HepG2 (cell line): ENCODE measurements around the gene ZNF777. TPM values are rescaled to one million over a fixed set of nuclear protein-coding genes. Genes with fewer than 3 reads are reported as not detected.

Experiments
- ATAC-seq: fragments of 200-7000 bp; cut with Tn5 transposase; 3 replicates; pipeline ENCODE4 v1.9.1; 2020; ENCODE audit warnings: mild to moderate bottlenecking, moderate library complexity
- BruUV-seq: library from RNA; stranded (reverse); fragments of 400-500 nt; replicated peaks from 2 replicates; lab custom pipeline; 2021; lab: Mats Ljungman, UMichigan
- CTCF ChIA-PET: fragments of 300-600 bp; formaldehyde crosslinking; extraction: SDS; loops from one replicate; lab custom pipeline; 2021; ENCODE audit warnings: low total read pairs, inconsistent platforms, low intra/inter-chr PET ratio; lab: Yijun Ruan, JAX
- POLR2A ChIA-PET: fragments of 350-600 bp; sonication (Branson Sonifier 250); formaldehyde crosslinking; loops from one replicate; lab custom pipeline; 2020; ENCODE audit warnings: antibody characterized with exemption, inconsistent platforms; lab: Yijun Ruan, JAX
- DNase-seq: peaks from one replicate; pipeline ENCODE4 v3.0.0-alpha.2; 2015; ENCODE audit warnings: low spot score
- FAIRE-seq: peaks from 3 replicates; lab custom pipeline; 2011; peaks lifted over from hg19 to GRCh38; lab: Jason Lieb, UNC
- H2AFZ ChIP-seq: one replicate; pipeline ENCODE4 v1.6.1; 2011; ENCODE audit warnings: low read length, inconsistent platforms
- H3K27ac ChIP-seq: fragments of 300-600 bp; 3 replicates; pipeline ENCODE4 v1.8.0; 2011; ENCODE audit warnings: mixed run types, mild to moderate bottlenecking, mixed read lengths, low read length, inconsistent platforms; ENCODE audit not compliant: insufficient read depth; ENCODE audit errors: extremely low read length
- H3K27me3 ChIP-seq, 2 experiments: fragments of 200-600 bp in 1 of 2; 2 replicates in 1 of 2; 3 replicates in 1 of 2; pipeline versions ENCODE4 v1.6.0 to v1.8.0; 2011; ENCODE audit warnings: low read length in 2 of 2, mild to moderate bottlenecking in 2 of 2, moderate library complexity in 2 of 2, inconsistent platforms in 1 of 2; ENCODE audit not compliant: insufficient read depth in 2 of 2, control insufficient read depth in 1 of 2
- H3K36me3 ChIP-seq, 2 experiments: fragments of 200-600 bp in 1 of 2; replicated peaks in 1 of 2; 2 replicates in 1 of 2; 3 replicates in 1 of 2; pipeline versions ENCODE4 v1.5.1 to v1.8.0; 2011; ENCODE audit warnings: low read length in 2 of 2, inconsistent platforms in 1 of 2; ENCODE audit not compliant: insufficient read depth in 2 of 2, control insufficient read depth in 1 of 2
- H3K4me1 ChIP-seq: 2 replicates; pipeline ENCODE4 v1.5.1; 2012; ENCODE audit warnings: low read length, inconsistent platforms; ENCODE audit not compliant: insufficient read depth
- H3K4me2 ChIP-seq: 2 replicates; pipeline ENCODE4 v1.6.0; 2011; ENCODE audit warnings: low read depth, low read length, inconsistent platforms
- H3K4me3 ChIP-seq, 3 experiments: fragments of 200-600 bp in 1 of 3; sonication (generic), shearing (Covaris generic) in 1 of 3; replicated peaks in 1 of 3; 2 replicates each; pipeline ENCODE4 v1.5.1; 2011 to 2016; ENCODE audit warnings: low read length in 3 of 3, inconsistent platforms in 2 of 3, low read depth in 2 of 3, mild to moderate bottlenecking in 2 of 3, control low read depth in 1 of 3, mixed read lengths in 1 of 3; ENCODE audit not compliant: insufficient read depth in 1 of 3
- H3K79me2 ChIP-seq: one replicate; pipeline ENCODE4 v1.6.1; 2011; ENCODE audit warnings: low read length, inconsistent platforms; ENCODE audit not compliant: insufficient read depth
- H3K9ac ChIP-seq: 2 replicates; pipeline ENCODE4 v1.6.0; 2011; ENCODE audit warnings: mild to moderate bottlenecking, low read depth, low read length, inconsistent platforms; ENCODE audit not compliant: insufficient read depth
- H3K9me3 ChIP-seq: 2 replicates; pipeline ENCODE4 v1.5.1; 2012; ENCODE audit warnings: mild to moderate bottlenecking, low read length
- H4K20me1 ChIP-seq: 2 replicates; pipeline ENCODE4 v1.6.0; 2011; ENCODE audit warnings: inconsistent platforms, mild to moderate bottlenecking, low read length, moderate library complexity; ENCODE audit not compliant: insufficient read depth
- ASH2L ChIP-seq: fragments of 300-600, 200-600 bp; sonication (generic); IDR thresholded peaks from 2 replicates; pipeline ENCODE4 v1.7.0; 2017; ENCODE audit warnings: low read depth, mild to moderate bottlenecking, moderate library complexity, mixed read lengths, low read length; ENCODE audit not compliant: insufficient read length
- BORCS8-MEF2B ChIP-seq: sonication (generic); formaldehyde crosslinking; IDR thresholded peaks from 2 replicates; pipeline ENCODE4 v1.8.0; 2022; ENCODE audit warnings: mild to moderate bottlenecking, missing genetic modification reagents
- CBFB ChIP-seq: sonication (generic); formaldehyde crosslinking; IDR thresholded peaks from 2 replicates; pipeline ENCODE4 v1.4.0; 2020; ENCODE audit warnings: missing genetic modification reagents
- GPN1 ChIP-seq: sonication (generic); formaldehyde crosslinking; IDR thresholded peaks from 2 replicates; pipeline ENCODE4 v1.5.1; 2020; ENCODE audit warnings: missing genetic modification reagents, borderline replicate concordance
- IRF1 ChIP-seq: sonication (generic); formaldehyde crosslinking; IDR thresholded peaks from 2 replicates; pipeline ENCODE4 v1.4.0; 2020; ENCODE audit warnings: low read depth, mild to moderate bottlenecking, missing genetic modification reagents
- JUNB ChIP-seq: sonication (generic); formaldehyde crosslinking; IDR thresholded peaks from 2 replicates; pipeline ENCODE4 v1.8.0; 2022; ENCODE audit warnings: missing genetic modification reagents, mild to moderate bottlenecking, borderline replicate concordance
- KDM5B ChIP-seq: sonication (generic); formaldehyde crosslinking; IDR thresholded peaks from 2 replicates; pipeline ENCODE4 v1.4.0; 2020; ENCODE audit warnings: missing genetic modification reagents, mild to moderate bottlenecking, borderline replicate concordance
- KLF12 ChIP-seq: sonication (generic); formaldehyde crosslinking; IDR thresholded peaks from 2 replicates; pipeline ENCODE4 v1.4.0; 2020; ENCODE audit warnings: missing genetic modification reagents, borderline replicate concordance
- MXD3 ChIP-seq: IDR thresholded peaks from 2 replicates; pipeline ENCODE4 v1.6.1; 2016; ENCODE audit warnings: mild to moderate bottlenecking, missing biosample characterization, missing genetic modification reagents
- NCOA5 ChIP-seq: sonication (generic); formaldehyde crosslinking; IDR thresholded peaks from 2 replicates; pipeline ENCODE4 v1.4.0; 2020; ENCODE audit warnings: missing genetic modification reagents
- NFIC ChIP-seq: IDR thresholded peaks from 2 replicates; pipeline ENCODE4 v1.6.1; 2012; ENCODE audit warnings: mild to moderate bottlenecking, low read length, inconsistent platforms
- NRL ChIP-seq: sonication (generic); formaldehyde crosslinking; IDR thresholded peaks from 2 replicates; pipeline ENCODE4 v1.5.0; 2020; ENCODE audit warnings: missing genetic modification reagents, mild to moderate bottlenecking, moderate library complexity, borderline replicate concordance
- THYN1 ChIP-seq: sonication (generic); formaldehyde crosslinking; IDR thresholded peaks from 2 replicates; pipeline ENCODE4 v1.8.1; 2023; ENCODE audit warnings: low read depth, mild to moderate bottlenecking, moderate library complexity, missing genetic modification reagents, borderline replicate concordance
- U2AF2 ChIP-seq: fragments of 200-400 bp; formaldehyde crosslinking; IDR thresholded peaks from 2 replicates; pipeline ENCODE4 v1.6.1; 2017; ENCODE audit warnings: low read depth, mild to moderate bottlenecking, low read length
- ZNF317 ChIP-seq: sonication (generic); formaldehyde crosslinking; IDR thresholded peaks from 2 replicates; pipeline ENCODE4 v1.5.0; 2020; ENCODE audit warnings: mild to moderate bottlenecking, missing genetic modification reagents
- ZNF44 ChIP-seq: sonication (generic); formaldehyde crosslinking; IDR thresholded peaks from 2 replicates; pipeline ENCODE4 v1.5.1; 2020; ENCODE audit warnings: mild to moderate bottlenecking, missing genetic modification reagents
- ZNF468 ChIP-seq: sonication (generic); formaldehyde crosslinking; IDR thresholded peaks from 2 replicates; pipeline ENCODE4 v1.8.0; 2022; ENCODE audit warnings: mild to moderate bottlenecking, moderate library complexity, missing genetic modification reagents
- ZNF891 ChIP-seq: sonication (generic); formaldehyde crosslinking; IDR thresholded peaks from 2 replicates; pipeline ENCODE4 v1.5.0; 2020; ENCODE audit warnings: mild to moderate bottlenecking, missing genetic modification reagents
- WGBS: methylation state at CpG from one replicate; pipeline ENCODE4 v1.1.6; 2017; ENCODE audit warnings: low lambda C conversion rate; 5-methylcytosine and 5-hydroxymethylcytosine counted together
- in situ Hi-C: cut with HindIII; loops from 2 replicates; pipeline ENCODE4 v1.10.0; 2017; ENCODE audit warnings: low pct_unique_long_range_greater_than_20kb; ENCODE audit not compliant: extremely low pct_ligation_motif_present
- intact Hi-C: fragments of 100-400 bp; cut with micrococcal nuclease; formaldehyde crosslinking; loops from one replicate; pipeline ENCODE4 v1.10.0; 2022; ENCODE audit not compliant: unreplicated experiment
- polyA plus RNA-seq, 8 experiments: library from polyadenylated mRNA; depleted of rRNA in 3 of 8; stranded (reverse) in 7 of 8; unstranded in 1 of 8; fragments of >200 nt; fragmentation: Illumina TruSeq in 4 of 8; extraction: Trizol in 4 of 8; gene quantifications; 2 replicates each; pipeline versions ENCODE4 v1.2.1 to v1.2.3, GENCODE V29; 2011 to 2016; ENCODE audit warnings: low read depth in 4 of 8, missing spikeins in 1 of 8, mixed read lengths in 1 of 8; ENCODE audit not compliant: insufficient read depth in 1 of 8
- total RNA-seq, 5 experiments: library from RNA; depleted of rRNA; stranded (reverse); fragments of >200 nt; fragmentation: Illumina TruSeq; extraction: Trizol; gene quantifications; 2 replicates each; pipeline ENCODE4 v1.2.3, GENCODE V29; 2016; ENCODE audit warnings: low read depth in 1 of 5

Gene ZNF777
- total and polyA plus RNA-seq, 2 of the 13 experiments (the other 11 are each of a cell fraction or from before 2014, with no cell fraction given), result 3.8 to 6.0 TPM

DNA sequence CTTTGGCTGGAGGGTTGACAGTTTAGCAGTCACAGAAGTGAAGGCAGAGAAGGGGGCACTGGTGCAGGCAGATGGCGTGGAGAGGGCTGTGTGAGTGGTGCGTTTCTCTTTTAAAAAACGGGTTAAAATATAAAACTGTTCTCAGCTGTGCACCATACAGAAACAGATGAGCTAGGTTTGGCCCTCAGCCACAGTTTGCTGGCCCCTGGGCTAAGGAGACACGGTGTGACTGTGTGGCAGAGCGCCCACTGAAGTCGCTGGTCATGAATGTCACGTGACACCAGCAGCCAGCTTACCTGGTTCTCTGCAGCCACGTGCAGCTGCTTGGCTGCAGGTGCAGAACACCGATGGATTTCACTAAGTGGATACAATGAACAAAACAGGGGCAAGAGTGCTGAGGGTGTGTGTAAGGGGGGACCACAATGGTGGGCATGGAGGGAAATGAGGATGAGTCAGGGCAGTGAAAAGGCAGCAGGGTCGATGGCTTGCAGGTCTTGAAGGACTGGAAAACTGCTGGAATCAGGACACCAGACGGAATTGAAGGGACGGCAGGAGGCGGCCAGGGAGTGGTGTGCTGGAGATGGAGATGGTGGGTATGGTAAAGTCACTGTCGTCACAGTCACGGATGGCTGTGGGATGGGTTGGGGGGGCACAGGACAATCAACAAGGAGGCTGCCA lies 29.4 kb upstream of the ZNF777 start:
- no peak for ATAC-seq
- TF ChIP-seq CBFB (CRISPR knock-in tag), result no peak
- no peak for TF ChIP-seq BORCS8-MEF2B (CRISPR knock-in tag)
- no peak for TF ChIP-seq MXD3 (CRISPR knock-in tag)
- no peak for TF ChIP-seq ZNF468 (CRISPR knock-in tag)
- no peak for TF ChIP-seq U2AF2
- TF ChIP-seq ZNF891 (CRISPR knock-in tag), result no peak
- TF ChIP-seq IRF1 (CRISPR knock-in tag), result no peak
- no peak for TF ChIP-seq KLF12 (CRISPR knock-in tag)
- TF ChIP-seq GPN1 (CRISPR knock-in tag), result no peak
- TF ChIP-seq ZNF317, result no peak
- TF ChIP-seq JUNB (CRISPR knock-in tag), result no peak
- no peak for TF ChIP-seq NRL
- no peak for TF ChIP-seq NCOA5
- no peak for TF ChIP-seq ZNF44 (CRISPR knock-in tag)
- no peak for TF ChIP-seq KDM5B
- no peak for TF ChIP-seq ASH2L
- no peak for TF ChIP-seq NFIC
- no peak for TF ChIP-seq THYN1 (CRISPR knock-in tag)
- Histone ChIP-seq H3K9ac (no peak overlapping the region), H3K9me3 (no peaks in the 10 kb centered on the region), H3K27me3 (no peaks in the 10 kb centered on the region), H3K36me3 (peaks cover 15 to 63% of the 10 kb centered on the region in 2 experiments; a peak in 4 of 5 replicates), H3K27ac (no peak overlapping the region), H4K20me1 (no peaks in the 10 kb centered on the region), H3K4me3 (no peak overlapping the region), H3K4me2 (no peak overlapping the region), H2AFZ (no peak overlapping the region), H3K4me1 (peaks cover 7% of the 10 kb centered on the region), H3K79me2 (peaks cover 2% of the 10 kb centered on the region)
- ChIA-PET CTCF (no interaction called here), POLR2A (no interaction called here)
- intact Hi-C loops, result no loop called here
- 97% methylated on average over 14 of the region's 15 CpGs for WGBS
- no peak for DNase-seq
- FAIRE-seq, result no peak
- BruUV-seq, result no TSS peak
- in situ Hi-C loops, result no loop called here
